D721Med (cell line): ENCODE measurements around the gene PRKAB1.

ENCODE experiments used
- DNase-seq: peaks from one replicate; pipeline ENCODE4 v3.0.0; 2011; ENCODE audit warnings: low spot score; ENCODE audit not compliant: insufficient read length
- FAIRE-seq: peaks from 2 replicates; lab custom pipeline; 2011; peaks lifted over from hg19 to GRCh38; lab: Jason Lieb, UNC
- TF ChIP-seq, protein P1 (sequence below): IDR thresholded peaks from 2 replicates; pipeline ENCODE4 v1.5.1; 2012; ENCODE audit warnings: mild to moderate bottlenecking, control low read depth; ENCODE audit not compliant: insufficient read depth; ENCODE audit errors: missing control alignments

The PRKAB1 gene

DNA sequence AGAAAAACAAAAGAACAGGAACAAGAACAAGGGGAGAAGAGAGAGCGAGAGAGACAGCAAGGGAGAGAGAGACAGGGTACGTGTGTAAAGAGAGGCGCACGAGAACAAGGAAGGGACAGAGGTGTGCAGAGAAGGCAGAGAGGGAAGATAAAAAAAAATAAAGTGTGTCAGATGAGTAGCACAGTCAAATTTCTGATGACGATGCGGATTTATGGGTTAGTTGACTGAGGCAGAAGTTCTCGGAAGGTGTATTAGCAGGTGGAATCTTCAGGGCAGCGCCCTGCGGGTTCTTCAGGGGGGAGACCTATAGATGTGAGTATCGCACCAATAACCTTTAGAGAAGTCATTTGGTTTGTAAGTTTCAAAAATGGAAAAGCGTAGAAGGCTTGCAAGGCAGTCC, 44.8 kb downstream of the PRKAB1 start:
- TF ChIP-seq, protein P1, sequence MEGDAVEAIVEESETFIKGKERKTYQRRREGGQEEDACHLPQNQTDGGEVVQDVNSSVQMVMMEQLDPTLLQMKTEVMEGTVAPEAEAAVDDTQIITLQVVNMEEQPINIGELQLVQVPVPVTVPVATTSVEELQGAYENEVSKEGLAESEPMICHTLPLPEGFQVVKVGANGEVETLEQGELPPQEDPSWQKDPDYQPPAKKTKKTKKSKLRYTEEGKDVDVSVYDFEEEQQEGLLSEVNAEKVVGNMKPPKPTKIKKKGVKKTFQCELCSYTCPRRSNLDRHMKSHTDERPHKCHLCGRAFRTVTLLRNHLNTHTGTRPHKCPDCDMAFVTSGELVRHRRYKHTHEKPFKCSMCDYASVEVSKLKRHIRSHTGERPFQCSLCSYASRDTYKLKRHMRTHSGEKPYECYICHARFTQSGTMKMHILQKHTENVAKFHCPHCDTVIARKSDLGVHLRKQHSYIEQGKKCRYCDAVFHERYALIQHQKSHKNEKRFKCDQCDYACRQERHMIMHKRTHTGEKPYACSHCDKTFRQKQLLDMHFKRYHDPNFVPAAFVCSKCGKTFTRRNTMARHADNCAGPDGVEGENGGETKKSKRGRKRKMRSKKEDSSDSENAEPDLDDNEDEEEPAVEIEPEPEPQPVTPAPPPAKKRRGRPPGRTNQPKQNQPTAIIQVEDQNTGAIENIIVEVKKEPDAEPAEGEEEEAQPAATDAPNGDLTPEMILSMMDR, result no peak
- FAIRE-seq (no peak), DNase-seq (no peak)

DNA sequence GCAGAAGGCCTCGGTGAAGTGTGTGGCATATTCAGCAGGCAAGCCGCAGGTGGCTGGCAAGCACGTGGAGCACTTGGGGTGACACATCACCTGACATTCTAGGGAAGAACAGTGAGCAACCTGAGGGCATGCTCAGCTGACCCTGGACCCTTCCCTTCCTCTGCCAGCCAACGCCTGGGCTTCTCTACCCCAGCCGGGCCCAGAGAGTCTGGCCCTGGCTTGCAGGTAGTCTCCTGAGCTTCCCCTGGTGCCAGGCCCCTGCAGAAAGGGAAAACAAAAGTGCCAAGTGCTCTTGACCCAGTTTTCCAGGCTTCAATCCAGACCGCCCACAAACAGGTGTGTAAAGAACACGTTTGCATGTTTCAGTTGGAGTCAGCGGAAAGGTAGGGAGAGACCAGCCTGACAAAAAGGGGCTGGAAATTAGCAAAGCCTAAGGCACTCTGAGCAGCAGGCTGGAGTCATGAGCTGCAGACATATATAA, 45.7 kb downstream of the PRKAB1 start:
- no peak for DNase-seq
- FAIRE-seq, result no peak
- TF ChIP-seq, protein P1, result no peak

DNA sequence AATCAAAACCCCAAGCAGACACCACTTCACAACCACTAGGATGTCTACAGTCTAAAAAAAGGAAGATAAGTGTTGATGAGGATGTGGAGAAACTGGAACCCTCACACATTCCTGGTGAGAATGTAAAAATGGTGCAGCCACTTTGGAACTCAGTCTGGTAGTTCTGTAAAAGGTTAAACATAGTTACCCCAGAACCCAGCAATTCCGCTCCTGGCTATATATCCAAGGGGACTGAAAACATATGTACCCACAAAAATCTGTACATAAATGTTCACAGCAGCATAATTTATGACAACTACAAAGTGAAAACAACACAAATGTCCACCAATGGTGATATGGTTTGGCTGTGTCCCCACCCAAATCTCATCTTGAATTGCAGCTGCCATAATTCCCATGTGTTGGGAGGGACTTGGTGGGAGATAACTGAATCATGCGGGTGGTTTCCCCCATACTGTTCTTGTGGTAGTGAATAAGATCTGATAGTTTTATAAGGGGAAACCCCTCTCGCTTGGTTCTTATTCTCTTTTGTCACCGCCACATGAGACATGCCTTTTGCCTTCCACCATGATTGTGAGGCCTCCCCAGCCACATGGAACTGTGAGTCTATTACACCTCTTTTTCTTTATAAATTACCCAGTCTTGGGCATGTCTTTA, 46.8 kb downstream of the PRKAB1 start:
- DNase-seq, result no peak
- FAIRE-seq, result no peak
- TF ChIP-seq, protein P1, result no peak

DNA sequence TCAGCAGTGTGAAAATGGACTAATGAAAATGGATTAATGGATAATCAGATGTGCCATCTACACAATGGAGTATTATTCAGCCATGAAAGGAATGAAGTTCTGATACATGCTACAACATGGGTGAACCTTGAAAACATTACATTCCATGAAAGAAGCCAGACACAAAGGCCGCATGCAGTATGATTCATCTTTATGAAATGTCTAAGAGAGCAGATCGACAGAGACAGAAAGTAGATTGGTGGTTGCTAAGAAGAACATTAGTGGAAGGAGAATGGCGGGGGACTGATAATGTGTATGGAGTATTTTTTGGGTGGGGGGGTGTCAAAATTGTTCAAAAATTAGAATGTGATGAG, 47.3 kb downstream of the PRKAB1 start:
- TF ChIP-seq, protein P1, result no peak
- no peak for FAIRE-seq

DNA sequence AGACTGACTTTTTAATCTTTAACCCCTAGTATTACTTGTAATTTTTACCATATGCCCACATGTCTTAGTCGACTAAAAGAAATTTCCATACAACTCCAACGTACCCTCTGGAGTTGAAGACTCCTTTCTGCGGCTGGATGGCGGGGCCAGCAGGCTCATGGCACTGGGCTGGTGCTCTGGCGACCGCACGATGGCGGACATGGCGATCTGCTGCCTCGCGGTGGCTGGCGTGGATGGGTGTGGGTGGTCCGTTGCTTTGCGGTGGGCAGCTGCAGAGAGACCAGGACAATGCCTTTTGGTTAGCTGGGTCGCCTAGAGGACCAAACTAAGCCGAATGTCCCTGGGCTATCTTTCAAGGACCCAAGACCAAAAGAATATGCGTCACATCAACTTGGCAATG, 50.2 kb downstream of the PRKAB1 start:
- FAIRE-seq (no peak), DNase-seq (no peak)
- TF ChIP-seq, protein P1, result no peak

More for the DNA sequence above, 47.3 kb downstream of the PRKAB1 start:
- DNase-seq, result no peak

DNA sequence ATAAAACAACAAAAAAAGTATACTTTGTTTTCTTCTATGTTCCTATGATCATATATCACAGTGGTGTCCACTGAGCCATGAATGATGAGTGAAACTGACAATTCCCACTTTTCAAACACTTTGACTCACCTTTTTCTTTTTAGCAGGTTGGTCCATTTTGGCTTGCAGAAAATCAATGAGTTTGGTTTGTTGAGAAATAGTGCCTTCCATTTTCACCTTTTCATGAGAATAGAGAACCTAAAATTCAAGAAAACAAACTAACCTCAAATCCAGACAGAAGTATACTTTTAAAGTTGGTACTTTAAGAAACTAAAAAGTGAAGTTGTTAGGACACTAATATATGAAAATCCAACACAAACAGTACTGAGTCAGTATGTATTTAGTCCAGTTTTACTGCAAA, 52.4 kb downstream of the PRKAB1 start:
- no peak for DNase-seq
- no peak for FAIRE-seq

DNA sequence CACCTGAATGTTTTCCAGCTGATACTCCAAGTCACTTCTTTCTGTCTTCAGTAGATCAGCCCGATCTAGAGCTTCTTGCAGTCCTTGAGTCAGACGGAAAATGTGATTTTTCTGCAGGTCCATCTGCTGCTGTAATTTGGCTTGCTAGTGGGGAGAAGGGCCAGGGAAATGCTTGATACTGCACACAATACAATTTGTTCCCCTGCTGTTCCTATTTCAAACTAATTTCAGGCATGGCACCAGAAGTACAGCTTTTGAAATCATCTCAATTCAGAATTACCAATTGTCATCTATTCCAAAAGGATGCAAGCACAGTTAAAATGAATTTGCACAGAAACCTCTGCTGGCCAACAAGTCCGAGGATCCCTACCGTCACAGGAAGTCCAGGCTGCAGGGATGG, 53.4 kb downstream of the PRKAB1 start:
- TF ChIP-seq, protein P1, result no peak
- FAIRE-seq (no peak), DNase-seq (no peak)

More for the DNA sequence above, 52.4 kb downstream of the PRKAB1 start:
- TF ChIP-seq, protein P1, result no peak
